ENCODE results near the gene HPCA.

DNA sequence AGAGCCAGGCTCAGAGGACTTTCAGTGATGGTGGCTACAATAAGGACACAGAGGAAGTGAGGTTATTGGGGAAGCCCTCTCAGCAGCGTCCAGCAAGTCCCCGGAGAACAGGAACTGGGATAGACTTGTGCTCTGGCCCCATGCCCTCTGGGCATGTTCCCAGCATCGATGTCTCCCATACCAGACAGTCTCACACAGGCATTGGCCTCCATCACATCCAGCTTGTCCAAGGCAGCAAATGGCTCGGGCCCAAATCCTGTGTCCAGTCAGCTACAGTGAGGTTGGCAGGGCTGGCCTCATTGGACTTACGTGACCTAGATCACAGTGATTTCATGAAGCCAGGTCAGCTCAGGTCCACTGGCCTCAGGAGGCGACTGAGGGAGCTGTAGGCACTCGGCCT lies 34.5 kb downstream of the HPCA start:
- TF ChIP-seq, protein P1, sequence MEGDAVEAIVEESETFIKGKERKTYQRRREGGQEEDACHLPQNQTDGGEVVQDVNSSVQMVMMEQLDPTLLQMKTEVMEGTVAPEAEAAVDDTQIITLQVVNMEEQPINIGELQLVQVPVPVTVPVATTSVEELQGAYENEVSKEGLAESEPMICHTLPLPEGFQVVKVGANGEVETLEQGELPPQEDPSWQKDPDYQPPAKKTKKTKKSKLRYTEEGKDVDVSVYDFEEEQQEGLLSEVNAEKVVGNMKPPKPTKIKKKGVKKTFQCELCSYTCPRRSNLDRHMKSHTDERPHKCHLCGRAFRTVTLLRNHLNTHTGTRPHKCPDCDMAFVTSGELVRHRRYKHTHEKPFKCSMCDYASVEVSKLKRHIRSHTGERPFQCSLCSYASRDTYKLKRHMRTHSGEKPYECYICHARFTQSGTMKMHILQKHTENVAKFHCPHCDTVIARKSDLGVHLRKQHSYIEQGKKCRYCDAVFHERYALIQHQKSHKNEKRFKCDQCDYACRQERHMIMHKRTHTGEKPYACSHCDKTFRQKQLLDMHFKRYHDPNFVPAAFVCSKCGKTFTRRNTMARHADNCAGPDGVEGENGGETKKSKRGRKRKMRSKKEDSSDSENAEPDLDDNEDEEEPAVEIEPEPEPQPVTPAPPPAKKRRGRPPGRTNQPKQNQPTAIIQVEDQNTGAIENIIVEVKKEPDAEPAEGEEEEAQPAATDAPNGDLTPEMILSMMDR (optimal IDR thresholded peaks at IDR 0.05 in 1 of 3, IDR thresholded peaks at IDR 0.05 in 1 of 3, conservative IDR thresholded peaks at IDR 0.05 in 1 of 3; ENCODE audit: extremely low read depth in 1 of 3, insufficient read depth in 2 of 3, low read length in 3 of 3) = no peak
- TF ChIP-seq EZH2 (IDR thresholded peaks at IDR 0.05; ENCODE audit: low read length) = no peak
